PC-3 (cell line): ENCODE data around the gene PSORS1C2.

Experiments
- CTCF ChIP-seq: fragments of 300-600 bp; sonication (generic); conservative IDR thresholded peaks from 2 replicates; pipeline ENCODE4 v1.5.1; 2017; ENCODE audit warnings: antibody characterized with exemption, low read depth, mild to moderate bottlenecking, low read length
- EZH2phosphoT487 ChIP-seq: fragments of 300-600 bp; sonication (generic); IDR thresholded peaks from 2 replicates; pipeline ENCODE4 v1.6.1; 2018; ENCODE audit warnings: mild to moderate bottlenecking, antibody characterized with exemption, low read length, borderline replicate concordance

GRCh38 chr6:31163922-31164321 lies 25.1 kb upstream of the PSORS1C2 start:
- TF ChIP-seq CTCF (no peak), EZH2phosphoT487 (no peak)
